ENCODE results near the gene RNF207. TPM values are rescaled to one million over a fixed set of nuclear protein-coding genes. Genes with fewer than 3 reads are reported as not detected.
A peak's percentile ranks its signal among the peaks of the same experiment; 100 is the strongest.

Gene RNF207
- total RNA-seq, 2 donors from 2014 or later = 28.9 to 53.0 TPM

DNA sequence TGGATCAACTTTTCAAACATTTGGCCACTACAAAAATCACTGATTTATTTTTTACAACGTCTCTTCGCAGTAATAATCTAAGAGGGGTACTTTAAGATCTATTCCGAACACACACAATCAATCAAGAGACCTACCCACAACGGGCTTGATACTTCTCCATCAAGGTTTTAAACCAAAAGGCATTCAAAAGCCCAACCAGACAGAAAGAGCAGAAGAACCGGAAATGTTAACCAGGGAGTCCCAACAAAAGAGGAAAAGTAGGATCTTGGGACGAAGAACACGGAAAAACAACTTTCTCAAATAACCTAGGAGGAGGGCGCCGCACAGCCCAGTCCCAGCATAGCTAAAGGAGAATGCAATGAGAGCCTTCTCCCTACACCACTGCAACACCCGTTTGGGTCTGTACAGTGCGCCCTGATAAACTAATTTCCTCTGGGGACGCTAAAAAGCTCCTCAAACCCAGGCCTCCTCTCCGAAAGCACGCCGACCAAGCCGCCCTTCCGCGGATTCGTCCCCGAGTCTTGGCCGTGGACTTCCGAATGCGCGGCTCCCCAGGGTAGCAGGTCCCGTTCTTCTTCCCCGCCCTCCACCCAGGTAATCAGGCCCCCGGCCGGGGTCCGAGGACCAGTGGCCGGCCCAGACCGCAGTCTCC is 7.1 kb upstream of the RNF207 start:
- DNase-seq (ENCODE audit: low spot score) = no peak
- no peaks in the 10 kb centered on the region for H3K9me3 ChIP-seq
- H3K4me1 ChIP-seq = peaks cover 0 to 25% of the 10 kb centered on the region in 2 donors
- peaks cover 31% of the 10 kb centered on the region for H3K36me3 ChIP-seq
- H3K4me3 ChIP-seq = peak overlapping the region; percentile 96 to 98
- peak overlapping the region; percentile 73 to 86 for H3K27ac ChIP-seq
- TF ChIP-seq CTCF (IDR thresholded peaks at IDR 0.05) = no peak
- no peaks in the 10 kb centered on the region for H3K27me3 ChIP-seq

- Histone ChIP-seq H3K36me3 (peaks cover 23% of the 10 kb centered on the region), H3K9me3 (no peaks in the 10 kb centered on the region), H3K27me3 (no peaks in the 10 kb centered on the region), H3K4me3 (peak within 1 kb of the TSS; percentile 96 to 98), H3K4me1 (peaks cover 0 to 25% of the 10 kb centered on the region in 2 donors), H3K27ac (peak within 1 kb of the TSS; percentile 84 to 86)
- TF ChIP-seq CTCF (IDR thresholded peaks at IDR 0.05) = no peak
- peak; percentile 98 for DNase-seq (ENCODE audit: low spot score)
These were observed 6.4 kb upstream of the RNF207 start, which contains the start of gene RPL22 for GRCh38 chr1:6199298-6200187. RPL22 (minus strand) TSS chr1:6199595; CDS start chr1:6199573, 22 bp downstream.

- no peak for TF ChIP-seq CTCF (IDR thresholded peaks at IDR 0.05)
- Histone ChIP-seq H3K9me3 (no peaks in the 10 kb centered on the region), H3K4me3 (peak overlapping the region; percentile 96 to 98), H3K4me1 (peaks cover 0 to 32% of the 10 kb centered on the region in 2 donors), H3K27ac (peak overlapping the region; percentile 84 to 86), H3K27me3 (no peaks in the 10 kb centered on the region), H3K36me3 (peaks cover 16% of the 10 kb centered on the region)
- no peak for DNase-seq (ENCODE audit: low spot score)
These were observed 5.6 kb upstream of the RNF207 start for GRCh38 chr1:6200188-6200809.

DNA sequence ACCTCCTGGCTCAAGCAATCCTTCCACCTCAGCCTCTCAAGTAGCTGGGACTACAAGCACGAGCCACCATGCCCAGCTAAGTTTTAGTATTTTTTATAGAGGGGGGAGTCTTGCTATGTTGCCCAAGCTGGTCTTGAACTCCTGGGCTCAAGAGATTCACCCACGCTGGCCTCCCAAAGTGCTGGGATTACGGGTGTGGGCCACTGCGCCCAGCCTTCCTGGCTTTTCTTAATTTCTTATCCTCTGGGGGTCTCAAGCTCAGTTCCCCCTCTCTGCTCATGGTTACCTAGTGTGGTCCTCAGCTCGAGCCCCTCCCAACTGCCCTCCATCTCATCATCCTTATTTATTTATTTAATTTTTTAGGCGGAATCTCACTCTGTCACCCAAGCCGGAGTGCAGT is 3.7 kb upstream of the RNF207 start:
- no peaks in the 10 kb centered on the region for H3K27me3 ChIP-seq
- no peaks in the 10 kb centered on the region for H3K36me3 ChIP-seq
- no peak for TF ChIP-seq CTCF (IDR thresholded peaks at IDR 0.05)
- no peak for DNase-seq (ENCODE audit: low spot score)
- no peaks in the 10 kb centered on the region for H3K9me3 ChIP-seq
- H3K4me3 ChIP-seq = no peak overlapping the region
- H3K27ac ChIP-seq = no peak overlapping the region
- peaks cover 0 to 52% of the 10 kb centered on the region in 2 donors for H3K4me1 ChIP-seq

DNA sequence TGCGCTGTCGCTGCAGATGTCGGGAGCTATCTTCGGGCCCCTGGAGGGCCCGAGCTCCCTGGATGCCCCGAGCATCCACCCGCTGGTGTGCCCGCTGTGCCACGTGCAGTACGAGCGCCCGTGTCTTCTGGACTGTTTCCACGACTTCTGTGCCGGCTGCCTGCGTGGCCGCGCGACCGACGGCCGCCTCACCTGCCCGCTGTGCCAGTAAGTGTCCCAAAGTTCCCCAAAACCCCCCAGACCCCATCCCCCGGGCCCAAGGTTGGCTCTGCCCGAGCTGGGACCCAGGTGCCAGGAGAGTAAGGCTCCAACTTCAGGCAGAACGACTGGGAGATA is 569 bp downstream of the RNF207 start:
- DNase-seq (ENCODE audit: low spot score) = no peak
- Histone ChIP-seq H3K9me3 (no peaks in the 10 kb centered on the region), H3K27ac (peak overlapping the region; percentile 84 to 91), H3K36me3 (peaks cover 13% of the 10 kb centered on the region), H3K4me3 (peak overlapping the region; percentile 57 to 61), H3K27me3 (no peaks in the 10 kb centered on the region), H3K4me1 (peaks cover 0 to 50% of the 10 kb centered on the region in 2 donors)
- no peak for TF ChIP-seq CTCF (IDR thresholded peaks at IDR 0.05)
